ELR (cell line): ENCODE measurements around the gene ZNF175.
A peak's percentile ranks its signal among the peaks of the same experiment; 100 is the strongest.

Source experiments
- DNase-seq: peaks from one replicate; pipeline ENCODE4 v3.0.0-alpha.2; 2015; ENCODE audit warnings: low read depth

The ZNF175 gene

GRCh38 chr19:51589511-51589910 lies 18.4 kb downstream of the ZNF175 start:
- DNase-seq, result no peak

- no peak for DNase-seq
Measured at GRCh38 chr19:51590441-51590840, 19.4 kb downstream of the ZNF175 start.

GRCh38 chr19:51592521-51592920 lies 21.4 kb downstream of the ZNF175 start:
- no peak for DNase-seq

GRCh38 chr19:51593138-51593890 lies 22.2 kb downstream of the ZNF175 start:
- DNase-seq, result peak; percentile 6

- DNase-seq, result peak; percentile 96
Measured at GRCh38 chr19:51593969-51594773, 23.1 kb downstream of the ZNF175 start.

- DNase-seq, result no peak
Measured at GRCh38 chr19:51594774-51595109, 23.7 kb downstream of the ZNF175 start.

GRCh38 chr19:51595190-51596175 lies 24.4 kb downstream of the ZNF175 start:
- DNase-seq, result no peak

GRCh38 chr19:51598159-51598915 lies 27.3 kb downstream of the ZNF175 start:
- DNase-seq, result no peak

GRCh38 chr19:51599084-51599483 lies 28.0 kb downstream of the ZNF175 start:
- no peak for DNase-seq

GRCh38 chr19:51600940-51601580 lies 30.0 kb downstream of the ZNF175 start:
- DNase-seq, result no peak

- DNase-seq, result no peak
Measured at GRCh38 chr19:51602189-51602854, 31.2 kb downstream of the ZNF175 start.

GRCh38 chr19:51607077-51607476 lies 36.0 kb downstream of the ZNF175 start:
- DNase-seq, result no peak

- DNase-seq, result peak; percentile 81
Measured at GRCh38 chr19:51607920-51608562, 37.0 kb downstream of the ZNF175 start.

GRCh38 chr19:51610576-51610975 lies 39.5 kb downstream of the ZNF175 start:
- DNase-seq, result no peak

GRCh38 chr19:51614789-51615188 lies 43.7 kb downstream of the ZNF175 start:
- no peak for DNase-seq

- no peak for DNase-seq
Measured at GRCh38 chr19:51615991-51616390, 44.9 kb downstream of the ZNF175 start.

- no peak for DNase-seq
Measured at GRCh38 chr19:51621178-51621577, 50.1 kb downstream of the ZNF175 start.

- no peak for DNase-seq
Measured at GRCh38 chr19:51626675-51627074, 55.6 kb downstream of the ZNF175 start.

- DNase-seq, result no peak
Measured at GRCh38 chr19:51627491-51628138, 56.5 kb downstream of the ZNF175 start.
